HG02885 (cell line): ENCODE results near the gene CCDC28A.

Source experiments
- ATAC-seq: cut with Tn5 transposase; IDR thresholded peaks from one replicate; pipeline ENCODE4 v1.9.1; 2021; ENCODE audit warnings: mild to moderate bottlenecking; ENCODE audit not compliant: unreplicated experiment, poor library complexity

The CCDC28A gene

DNA sequence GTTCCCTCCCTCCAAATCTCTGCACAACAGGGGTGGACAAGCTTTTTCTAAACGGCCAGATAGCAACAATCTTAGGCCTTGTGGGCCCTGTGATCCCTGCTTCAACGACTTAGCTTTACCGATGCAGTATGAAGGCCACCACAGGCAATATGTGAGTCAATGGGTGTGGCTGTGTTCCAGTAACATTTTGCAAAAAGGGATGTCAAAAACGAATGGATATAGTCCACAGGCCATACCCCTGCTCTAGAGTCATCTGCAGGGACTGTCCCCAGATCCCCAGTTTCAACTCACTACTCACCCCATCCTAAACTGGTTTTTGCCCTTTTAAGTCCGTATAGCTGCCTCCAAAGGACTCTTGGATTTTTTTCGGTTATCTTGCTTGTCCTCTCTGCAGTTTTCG is 56.7 kb downstream of the CCDC28A start:
- ATAC-seq: no peak

DNA sequence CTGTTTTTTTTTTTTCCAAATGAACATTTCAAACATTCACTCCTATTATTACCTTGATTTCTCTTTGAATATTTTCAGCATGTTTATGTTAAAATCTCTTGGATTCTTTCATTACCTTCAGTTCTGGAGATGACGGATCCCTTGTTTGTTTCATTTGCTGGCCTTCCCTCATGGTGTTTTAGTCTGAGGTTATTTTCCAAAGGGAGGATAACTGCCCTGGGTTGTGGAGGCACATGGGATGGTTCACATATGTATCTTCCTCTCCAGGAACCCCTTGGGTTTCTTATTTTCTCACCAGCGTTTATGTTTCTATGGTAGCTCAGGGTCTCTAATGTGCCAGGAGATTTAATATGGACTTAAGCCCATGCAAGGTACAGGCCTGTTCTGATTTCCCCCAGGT is 58.6 kb downstream of the CCDC28A start:
- ATAC-seq: no peak

DNA sequence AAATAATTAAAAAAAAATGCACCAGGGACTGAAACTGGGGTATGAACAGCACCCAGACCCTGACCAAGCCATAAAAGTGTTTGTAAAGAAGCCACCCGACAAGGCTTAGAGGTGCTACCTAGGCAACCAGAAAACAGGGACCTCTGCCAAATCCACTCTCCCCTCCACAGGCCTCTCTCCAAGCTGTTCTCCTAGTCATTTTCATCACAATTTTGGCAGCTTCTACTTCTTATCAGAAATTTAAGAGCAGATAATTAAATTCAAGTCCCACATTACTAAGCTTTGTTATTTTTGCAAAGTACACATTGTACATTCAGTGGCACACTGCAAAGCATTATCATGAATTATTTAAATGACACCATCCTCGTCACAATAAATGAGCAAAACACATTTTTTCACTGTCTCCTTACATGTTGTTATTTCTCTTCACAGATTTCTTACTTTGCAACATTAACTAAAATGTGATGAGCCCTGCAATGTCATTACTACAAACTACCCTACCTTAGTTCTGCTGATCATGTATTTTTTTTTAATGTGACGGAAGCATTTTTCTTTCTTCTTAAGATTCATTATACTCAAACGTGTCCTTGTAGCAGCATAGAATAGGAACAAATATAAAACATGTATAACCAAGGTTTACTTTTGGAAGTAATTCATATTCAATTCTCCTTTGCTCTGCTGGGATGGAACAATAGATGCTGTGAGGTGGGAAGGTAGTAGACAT is 60.4 kb downstream of the CCDC28A start:
- no peak for ATAC-seq

DNA sequence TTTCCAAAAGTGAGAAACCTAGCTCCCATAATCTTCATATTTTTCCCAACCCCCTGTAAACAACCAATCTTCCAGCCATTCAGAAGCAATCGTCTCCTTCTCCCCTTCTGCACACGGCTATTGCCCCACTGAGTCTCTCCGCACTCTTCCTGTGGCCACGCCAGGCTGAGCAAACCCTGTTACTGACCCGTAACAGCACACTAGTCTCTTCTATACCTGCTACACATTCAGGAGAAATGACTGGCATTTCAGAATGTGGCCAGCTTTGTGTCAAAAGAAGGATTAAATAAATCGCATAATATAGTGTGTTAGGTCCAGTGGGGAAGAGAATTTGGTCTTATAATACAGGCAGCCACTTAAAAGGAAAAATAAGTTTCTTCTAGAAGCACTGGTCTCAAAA is 63.7 kb downstream of the CCDC28A start:
- ATAC-seq: no peak
